ENCODE data around the gene UIMC1.

DNA sequence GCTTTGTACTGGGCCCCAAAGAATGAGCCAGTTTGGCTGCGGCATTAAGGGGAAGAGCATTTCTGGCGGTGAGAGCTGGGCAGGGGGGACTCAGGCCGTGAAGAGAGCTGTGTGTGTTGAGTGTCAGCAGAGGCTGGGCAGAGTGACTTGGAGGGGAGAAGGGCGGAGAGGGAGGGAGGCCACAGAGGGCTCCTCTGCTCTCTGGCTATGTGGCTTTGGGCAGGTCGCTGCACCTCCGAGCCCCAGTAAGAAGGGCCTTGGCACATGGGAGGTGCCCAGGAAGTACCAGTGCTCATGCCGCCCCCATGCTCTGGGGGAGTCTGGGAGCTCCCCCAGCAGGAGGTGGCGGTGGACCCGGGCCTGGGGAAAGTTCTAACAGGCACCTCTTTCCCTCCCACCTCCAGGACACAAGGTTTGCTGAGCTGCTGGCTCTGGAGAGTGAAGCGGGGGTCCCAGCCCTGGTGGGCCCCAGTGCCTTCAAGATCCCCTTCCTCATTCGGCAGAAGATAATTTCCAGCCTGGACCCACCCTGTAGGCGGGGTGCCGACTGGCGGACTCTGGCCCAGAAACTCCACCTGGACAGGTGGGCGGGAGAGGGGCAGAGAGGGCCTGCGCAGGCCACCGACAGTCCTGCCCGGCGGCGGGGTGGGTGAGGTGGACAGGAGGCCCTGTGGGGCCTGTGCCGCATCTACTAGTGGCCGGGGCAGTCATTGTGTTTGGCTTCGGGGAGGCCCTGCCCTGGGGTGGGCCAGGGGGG lies 127.5 kb downstream of the UIMC1 start:
- TF ChIP-seq RCOR1 (IDR thresholded peaks at IDR 0.05; ENCODE audit: insufficient replicate concordance, low read length): no peak
- TF ChIP-seq MAFK (IDR thresholded peaks at IDR 0.05; ENCODE audit: low read depth, low read length): no peak
- TF ChIP-seq USF2 (IDR thresholded peaks at IDR 0.05; ENCODE audit: low read depth, low read length): no peak
- TF ChIP-seq, protein P1, sequence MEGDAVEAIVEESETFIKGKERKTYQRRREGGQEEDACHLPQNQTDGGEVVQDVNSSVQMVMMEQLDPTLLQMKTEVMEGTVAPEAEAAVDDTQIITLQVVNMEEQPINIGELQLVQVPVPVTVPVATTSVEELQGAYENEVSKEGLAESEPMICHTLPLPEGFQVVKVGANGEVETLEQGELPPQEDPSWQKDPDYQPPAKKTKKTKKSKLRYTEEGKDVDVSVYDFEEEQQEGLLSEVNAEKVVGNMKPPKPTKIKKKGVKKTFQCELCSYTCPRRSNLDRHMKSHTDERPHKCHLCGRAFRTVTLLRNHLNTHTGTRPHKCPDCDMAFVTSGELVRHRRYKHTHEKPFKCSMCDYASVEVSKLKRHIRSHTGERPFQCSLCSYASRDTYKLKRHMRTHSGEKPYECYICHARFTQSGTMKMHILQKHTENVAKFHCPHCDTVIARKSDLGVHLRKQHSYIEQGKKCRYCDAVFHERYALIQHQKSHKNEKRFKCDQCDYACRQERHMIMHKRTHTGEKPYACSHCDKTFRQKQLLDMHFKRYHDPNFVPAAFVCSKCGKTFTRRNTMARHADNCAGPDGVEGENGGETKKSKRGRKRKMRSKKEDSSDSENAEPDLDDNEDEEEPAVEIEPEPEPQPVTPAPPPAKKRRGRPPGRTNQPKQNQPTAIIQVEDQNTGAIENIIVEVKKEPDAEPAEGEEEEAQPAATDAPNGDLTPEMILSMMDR (conservative IDR thresholded peaks at IDR 0.05; ENCODE audit: low read depth, low read length): no peak

All from IMR-90 (cell line).